K562 (cell line): ENCODE measurements around the gene FRMD3.

Experiments
- FOSL1 ChIP-seq: fragments of 200-800 bp; sonication (Bioruptor generic); conservative IDR thresholded peaks from 2 replicates; pipeline ENCODE4 v1.6.1; 2016; ENCODE audit warnings: missing genetic modification characterization, missing compliant biosample characterization
- HDAC2 ChIP-seq: fragments of 450-650 bp; IDR thresholded peaks from 2 replicates; pipeline ENCODE4 v1.6.1; 2016; ENCODE audit warnings: mild to moderate bottlenecking
- PATZ1 ChIP-seq: fragments of 250-450 bp; sonication (Bioruptor Pico); IDR thresholded peaks from 2 replicates; pipeline ENCODE4 v1.5.0; 2020; ENCODE audit warnings: mild to moderate bottlenecking, borderline replicate concordance
- SP2 ChIP-seq: IDR thresholded peaks from 2 replicates; pipeline ENCODE4 v1.6.1; 2011; ENCODE audit warnings: mild to moderate bottlenecking, low read depth, low read length, moderate library complexity; ENCODE audit not compliant: poor library complexity, severe bottlenecking; ENCODE audit errors: extremely low read depth
- TCF7L2 ChIP-seq: fragments of 150-350 bp; IDR thresholded peaks from 2 replicates; pipeline ENCODE4 v1.6.1; 2016; ENCODE audit warnings: low read depth, mild to moderate bottlenecking, low read length, moderate library complexity
- TEAD1 ChIP-seq, 2 experiments: fragments of 450-650 bp in 1 of 2; sonication (generic) in 1 of 2; formaldehyde crosslinking; IDR thresholded peaks; 2 replicates each; pipeline versions ENCODE4 v1.4.0 to v1.8.0; 2020 to 2022; ENCODE audit warnings: mild to moderate bottlenecking in 2 of 2, missing genetic modification reagents in 1 of 2
- YY1 ChIP-seq, 3 experiments: IDR thresholded peaks; 2 replicates each; pipeline ENCODE4 v1.6.1; 2011; ENCODE audit warnings: low read length in 2 of 3, mild to moderate bottlenecking in 2 of 3, moderate library complexity in 2 of 3, borderline replicate concordance in 1 of 3, control low read depth in 1 of 3, low read depth in 1 of 3; ENCODE audit not compliant: insufficient read depth in 3 of 3, insufficient replicate concordance in 2 of 3, control insufficient read depth in 1 of 3, insufficient read length in 1 of 3; ENCODE audit errors: extremely low read depth in 1 of 3
- ZNF121 ChIP-seq: sonication (generic); formaldehyde crosslinking; conservative IDR thresholded peaks from 2 replicates; pipeline ENCODE4 v1.8.0; 2022; ENCODE audit warnings: missing genetic modification reagents
- ZNF507 ChIP-seq: conservative IDR thresholded peaks from 2 replicates; pipeline ENCODE4 v1.6.1; 2017; ENCODE audit warnings: missing genetic modification characterization, missing compliant biosample characterization
- ZNF639 ChIP-seq, 2 experiments: fragments of 200-800 bp in 1 of 2; sonication (Bioruptor generic) in 1 of 2; sonication (generic) in 1 of 2; formaldehyde crosslinking in 1 of 2; IDR thresholded peaks in 1 of 2; conservative IDR thresholded peaks in 1 of 2; 2 replicates each; pipeline versions ENCODE4 v1.5.0 to v1.6.1; 2016 to 2020; ENCODE audit warnings: missing compliant biosample characterization in 1 of 2, missing genetic modification characterization in 1 of 2, missing genetic modification reagents in 1 of 2
- ZNF830 ChIP-seq: fragments of 250-450 bp; sonication (Bioruptor Pico); IDR thresholded peaks from 2 replicates; pipeline ENCODE4 v1.5.0; 2021; ENCODE audit warnings: mild to moderate bottlenecking
- TF ChIP-seq, protein P1 (sequence below): fragments of 250-450 bp; sonication (Bioruptor Pico); IDR thresholded peaks from 2 replicates; pipeline ENCODE4 v1.5.1; 2021; ENCODE audit warnings: mild to moderate bottlenecking

DNA sequence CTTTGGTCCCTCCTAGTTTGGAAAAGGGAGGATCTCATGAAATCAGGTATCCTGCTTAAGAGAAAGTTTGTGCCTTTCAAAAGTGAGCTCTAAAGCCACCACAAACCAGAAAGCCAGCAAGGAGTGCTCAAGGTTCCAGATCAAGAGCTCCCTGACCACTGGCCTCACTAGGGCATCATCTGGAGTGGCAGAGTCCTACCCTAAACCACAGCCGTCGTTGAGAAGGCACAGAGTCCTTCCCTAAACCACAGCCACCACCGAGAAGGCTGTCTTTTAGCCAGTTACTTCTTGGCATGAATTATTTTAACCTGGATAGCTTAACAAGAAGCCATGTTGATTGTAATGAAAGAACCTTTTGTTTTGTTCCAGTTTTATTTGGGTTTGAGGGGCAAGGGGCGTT lies 102.9 kb downstream of the FRMD3 start:
- TF ChIP-seq TEAD1 (CRISPR knock-in tag; IDR thresholded peaks at IDR 0.05) = no peak
- no peak for TF ChIP-seq ZNF121
- no peak for TF ChIP-seq TCF7L2
- TF ChIP-seq YY1 (IDR thresholded peaks at IDR 0.05; ENCODE audit: borderline replicate concordance in 1 of 3, control insufficient read depth in 1 of 3, extremely low read depth in 1 of 3, insufficient read depth in 3 of 3, insufficient read length in 1 of 3, insufficient replicate concordance in 2 of 3, low read depth in 1 of 3, low read length in 2 of 3) = no peak
- no peak for TF ChIP-seq HDAC2
- TF ChIP-seq ZNF507 = no peak
- no peak for TF ChIP-seq ZNF639 (CRISPR knock-in tag; conservative IDR thresholded peaks at IDR 0.05 in 1 of 2, IDR thresholded peaks at IDR 0.05 in 1 of 2)
- no peak for TF ChIP-seq FOSL1
- no peak for TF ChIP-seq ZNF830 (CRISPR knock-in tag)
- no peak for TF ChIP-seq SP2
- TF ChIP-seq, protein P1, sequence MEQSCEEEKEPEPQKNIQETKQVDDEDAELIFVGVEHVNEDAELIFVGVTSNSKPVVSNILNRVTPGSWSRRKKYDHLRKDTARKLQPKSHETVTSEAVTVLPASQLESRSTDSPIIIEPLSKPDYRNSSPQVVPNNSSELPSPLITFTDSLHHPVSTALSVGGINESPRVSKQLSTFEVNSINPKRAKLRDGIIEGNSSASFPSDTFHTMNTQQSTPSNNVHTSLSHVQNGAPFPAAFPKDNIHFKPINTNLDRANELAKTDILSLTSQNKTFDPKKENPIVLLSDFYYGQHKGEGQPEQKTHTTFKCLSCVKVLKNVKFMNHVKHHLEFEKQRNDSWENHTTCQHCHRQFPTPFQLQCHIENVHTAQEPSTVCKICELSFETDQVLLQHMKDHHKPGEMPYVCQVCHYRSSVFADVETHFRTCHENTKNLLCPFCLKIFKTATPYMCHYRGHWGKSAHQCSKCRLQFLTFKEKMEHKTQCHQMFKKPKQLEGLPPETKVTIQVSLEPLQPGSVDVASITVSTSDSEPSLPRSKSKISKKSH (CRISPR knock-in tag) = no peak
- TF ChIP-seq PATZ1 = no peak
